BLaER1 treated with 17β-estradiol and CSF1 and Interleukin-3, amounts not matched to agents 10 nM and 100 nM (cell line): ENCODE data around the gene EBPL.
"Not testable (repeated sequence)": the region's sequence is repeated elsewhere in the genome, so short reads cannot be mapped to it uniquely, and the experiment has no call there.

Experiments
- H3K27ac ChIP-seq, 11 experiments: shearing (Covaris generic); formaldehyde crosslinking; 2 replicates each; pipeline ENCODE4 v1.8.1; 2022
- H3K27me3 ChIP-seq, 11 experiments: shearing (Covaris generic); formaldehyde crosslinking; 2 replicates each; pipeline ENCODE4 v1.8.1; 2022
- H3K36me3 ChIP-seq, 11 experiments: shearing (Covaris generic); formaldehyde crosslinking; 2 replicates each; pipeline ENCODE4 v1.8.1; 2022
- H3K4me1 ChIP-seq, 10 experiments: shearing (Covaris generic); formaldehyde crosslinking; 2 replicates each; pipeline ENCODE4 v1.8.1; 2022
- H3K4me2 ChIP-seq, 11 experiments: shearing (Covaris generic); formaldehyde crosslinking; 2 replicates each; pipeline ENCODE4 v1.8.1; 2022
- H3K4me3 ChIP-seq, 10 experiments: shearing (Covaris generic); formaldehyde crosslinking; 2 replicates each; pipeline ENCODE4 v1.8.1; 2022
- H3K9ac ChIP-seq, 11 experiments: shearing (Covaris generic); formaldehyde crosslinking; 2 replicates each; pipeline ENCODE4 v1.8.1; 2022
- H3K9me3 ChIP-seq, 11 experiments: shearing (Covaris generic); formaldehyde crosslinking; replicated peaks in 1 of 11; 2 replicates each; pipeline ENCODE4 v1.8.1; 2022
- H4K20me1 ChIP-seq, 11 experiments: shearing (Covaris generic); formaldehyde crosslinking; 2 replicates each; pipeline ENCODE4 v1.8.1; 2022
- Cebpa-rat ChIP-seq, 11 experiments: shearing (Covaris generic); IDR thresholded peaks; 2 replicates each; pipeline ENCODE4 v1.8.1; 2022

Gene EBPL

DNA sequence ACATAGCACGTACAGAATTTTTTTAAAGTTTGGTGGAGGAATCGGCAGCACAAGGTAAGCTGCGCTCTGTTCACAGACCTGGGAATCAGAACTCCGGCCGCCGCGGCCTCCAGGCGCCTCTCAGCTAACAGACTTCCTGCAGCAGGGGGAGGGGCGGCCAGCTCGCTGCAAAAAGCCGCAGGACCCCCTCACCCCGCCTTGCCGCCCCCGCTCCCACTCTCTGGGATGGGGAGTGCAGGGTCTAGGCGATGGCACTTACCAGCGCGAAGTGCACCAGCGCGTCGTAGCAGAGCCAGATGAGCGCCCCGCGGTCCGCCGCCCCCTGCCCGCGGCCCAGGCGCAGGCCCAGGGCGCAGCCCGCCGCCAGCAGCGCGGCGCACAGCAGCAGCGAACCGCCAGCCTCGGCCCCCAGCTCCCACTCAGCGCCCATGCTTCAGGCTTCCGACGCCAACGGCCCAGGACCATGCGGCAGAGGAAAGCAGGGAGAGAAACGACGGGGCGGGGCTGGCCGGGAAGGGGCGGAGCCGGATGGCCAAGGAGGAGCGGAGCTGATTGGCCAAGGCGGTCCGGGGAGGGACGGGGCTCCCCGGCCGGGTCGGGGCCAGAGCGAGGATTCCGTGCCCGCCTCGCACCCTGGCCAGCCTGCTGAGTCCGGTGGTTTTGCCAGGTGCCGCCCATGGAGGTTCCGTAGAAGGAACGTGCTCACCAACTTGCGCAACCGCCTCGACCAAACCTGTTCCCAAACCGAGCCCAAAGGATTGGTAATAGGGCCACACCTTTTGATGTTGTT, at the start of gene EBPL:
EBPL (minus strand) TSS at position 492 of the 790 bp plus-strand sequence; CDS start at position 430, 62 bp downstream.
- H3K27me3 ChIP-seq: no peaks in the 10 kb centered on the region
- H4K20me1 ChIP-seq: peaks cover 0 to 38% (median 17%) of the 10 kb centered on the region in 11 experiments; a peak in 13 of 22 replicates
- H3K36me3 ChIP-seq: peaks cover 13 to 33% (median 28%) of the 10 kb centered on the region in 11 experiments
- peak within 1 kb of the TSS; percentile 73 to 93 (median 80) for H3K4me3 ChIP-seq
- peaks cover 18 to 51% (median 31%) of the 10 kb centered on the region in 10 experiments for H3K4me1 ChIP-seq
- H3K9me3 ChIP-seq: no peaks in the 10 kb centered on the region
- peak within 1 kb of the TSS; percentile 73 to 91 (median 86) for H3K4me2 ChIP-seq
- peak within 1 kb of the TSS; percentile 46 to 95 (median 87); a peak in 21 of 22 replicates for H3K27ac ChIP-seq
- TF ChIP-seq Cebpa-rat (IDR thresholded peaks at IDR 0.05): peak in 8 of 11 experiments; percentile 37 to 77 (median 57); a peak in 9 of 22 replicates
- H3K9ac ChIP-seq: peak within 1 kb of the TSS; percentile 79 to 93 (median 88)

DNA sequence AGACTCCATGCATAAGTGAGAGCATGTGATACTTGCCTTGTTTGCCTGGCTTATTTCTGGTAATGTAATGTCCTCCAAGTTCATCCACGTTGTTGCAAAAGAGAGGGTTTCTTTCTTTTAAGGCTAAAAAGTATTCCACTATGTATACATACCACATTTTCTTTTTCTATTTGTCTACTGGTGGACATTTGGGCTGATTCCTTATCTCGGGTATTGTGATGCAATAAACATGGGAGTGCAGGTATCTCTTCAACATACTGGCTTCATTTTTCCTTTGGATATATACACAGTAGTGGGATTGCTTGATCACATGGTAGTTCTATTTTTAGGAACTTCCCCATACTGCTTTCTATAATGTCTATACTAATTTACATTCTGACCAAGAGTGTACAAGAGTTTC, 49.6 kb upstream of the EBPL start:
- H3K27me3 ChIP-seq: no peaks in the 10 kb centered on the region
- peaks cover 46 to 85% (median 74%) of the 10 kb centered on the region in 11 experiments for H3K36me3 ChIP-seq
- H3K4me2 ChIP-seq: peak overlapping the region in 3 of 11 experiments; percentile 2 to 54 (median 31); a peak in 4 of 22 replicates
- no peak overlapping the region for H3K9ac ChIP-seq
- H4K20me1 ChIP-seq: 0 out of 22 replicates have a peak, but pooled peaks cover 0 to 6% (median 0%) of the 10 kb centered on the region in 11 experiments
- no peak overlapping the region for H3K4me3 ChIP-seq
- TF ChIP-seq Cebpa-rat (IDR thresholded peaks at IDR 0.05): no peak
- 0 out of 22 replicates have a peak, but pooled peaks cover 0 to 3% (median 0%) of the 10 kb centered on the region in 11 experiments for H3K9me3 ChIP-seq
- no peak overlapping the region for H3K27ac ChIP-seq
- peaks cover 0 to 16% (median 0%) of the 10 kb centered on the region in 10 experiments; a peak in 7 of 20 replicates for H3K4me1 ChIP-seq

DNA sequence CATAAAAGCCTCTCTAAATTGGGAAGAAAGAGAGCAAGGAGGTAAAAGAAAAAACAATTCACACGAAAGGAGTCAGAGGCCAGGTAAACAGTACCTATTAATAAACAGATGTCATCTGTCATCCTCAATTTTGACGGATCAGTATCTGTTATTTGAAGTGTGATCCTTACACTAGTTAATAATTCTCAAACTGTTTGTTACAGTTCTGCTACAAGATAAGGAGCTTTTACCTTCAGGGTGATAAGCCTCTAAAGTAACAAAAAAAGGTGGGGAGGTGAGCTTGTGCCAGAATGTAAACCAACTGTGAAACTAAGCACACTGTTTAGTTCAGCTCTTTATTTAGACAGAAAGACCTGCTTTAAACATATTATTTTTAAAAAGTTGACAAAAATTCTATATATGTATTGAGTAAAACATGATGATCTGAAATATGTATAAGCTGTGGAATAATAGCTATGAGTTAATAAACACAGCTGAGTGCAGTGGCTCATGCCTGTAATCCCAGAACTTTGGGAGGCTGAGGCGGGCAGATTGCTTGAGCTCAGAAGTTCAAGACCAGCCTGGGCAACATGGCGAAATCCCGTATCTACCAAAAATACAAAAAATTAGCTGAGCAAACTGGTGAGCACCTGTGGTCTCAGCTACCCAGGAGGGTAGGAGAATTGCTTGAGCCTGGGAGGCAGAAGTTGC, 48.4 kb upstream of the EBPL start:
- peaks cover 0 to 16% (median 0%) of the 10 kb centered on the region in 10 experiments; a peak in 7 of 20 replicates for H3K4me1 ChIP-seq
- H3K4me2 ChIP-seq: no peak overlapping the region
- H3K4me3 ChIP-seq: no peak overlapping the region
- H4K20me1 ChIP-seq: 0 out of 22 replicates have a peak, but pooled peaks cover 0 to 6% (median 0%) of the 10 kb centered on the region in 11 experiments
- H3K9me3 ChIP-seq: no peaks in the 10 kb centered on the region
- TF ChIP-seq Cebpa-rat (IDR thresholded peaks at IDR 0.05): no peak
- H3K36me3 ChIP-seq: peaks cover 34 to 72% (median 61%) of the 10 kb centered on the region in 11 experiments
- H3K27me3 ChIP-seq: no peaks in the 10 kb centered on the region
- H3K9ac ChIP-seq: no peak overlapping the region
- H3K27ac ChIP-seq: no peak overlapping the region

DNA sequence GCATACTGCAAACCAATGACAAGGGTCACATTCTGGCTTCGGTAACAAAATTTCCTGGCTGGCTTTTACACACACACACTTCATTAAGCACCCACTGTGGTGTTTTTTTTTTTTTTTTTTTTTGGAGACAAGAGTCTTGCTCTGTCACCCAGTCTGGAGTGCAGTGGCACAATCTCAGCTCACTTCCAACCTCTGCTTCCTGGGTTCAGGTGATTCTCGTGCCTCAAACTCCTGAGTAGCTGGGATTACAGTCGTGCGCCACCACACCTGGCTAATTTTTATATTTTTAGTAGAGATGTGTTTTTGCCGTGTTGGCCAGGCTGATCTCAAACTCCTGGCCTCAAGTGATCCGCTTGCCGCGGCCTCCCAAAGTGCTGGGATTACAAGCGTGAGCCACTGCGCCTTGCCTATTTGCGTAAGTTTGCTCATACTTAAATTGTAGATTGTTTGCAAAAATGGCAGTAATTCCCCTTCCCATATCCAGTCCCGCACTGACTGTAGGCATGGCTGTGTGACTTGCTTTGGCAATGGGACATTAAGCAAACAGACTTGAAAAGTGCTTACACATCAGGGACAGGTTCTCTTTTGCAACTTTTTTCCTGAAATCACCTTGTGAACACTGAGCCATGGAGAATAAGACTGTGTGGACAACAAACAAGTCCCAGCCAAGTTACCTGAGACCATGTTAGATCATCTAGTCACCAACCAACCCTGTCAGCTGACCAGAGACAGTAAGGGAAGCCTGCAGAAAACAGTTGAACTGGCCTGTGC, 42.1 kb upstream of the EBPL start:
- Histone ChIP-seq H3K9me3 (peaks cover 0 to 5% (median 0%) of the 10 kb centered on the region in 11 experiments; a peak in 1 of 22 replicates), H4K20me1 (peaks cover 0 to 10% (median 3%) of the 10 kb centered on the region in 11 experiments; a peak in 3 of 22 replicates), H3K9ac (no peak overlapping the region), H3K36me3 (peaks cover 36 to 60% (median 58%) of the 10 kb centered on the region in 11 experiments), H3K27ac (no peak overlapping the region), H3K27me3 (no peaks in the 10 kb centered on the region), H3K4me2 (no peak overlapping the region), H3K4me3 (no peak overlapping the region), H3K4me1 (no peaks in the 10 kb centered on the region)
- no peak for TF ChIP-seq Cebpa-rat (IDR thresholded peaks at IDR 0.05)

DNA sequence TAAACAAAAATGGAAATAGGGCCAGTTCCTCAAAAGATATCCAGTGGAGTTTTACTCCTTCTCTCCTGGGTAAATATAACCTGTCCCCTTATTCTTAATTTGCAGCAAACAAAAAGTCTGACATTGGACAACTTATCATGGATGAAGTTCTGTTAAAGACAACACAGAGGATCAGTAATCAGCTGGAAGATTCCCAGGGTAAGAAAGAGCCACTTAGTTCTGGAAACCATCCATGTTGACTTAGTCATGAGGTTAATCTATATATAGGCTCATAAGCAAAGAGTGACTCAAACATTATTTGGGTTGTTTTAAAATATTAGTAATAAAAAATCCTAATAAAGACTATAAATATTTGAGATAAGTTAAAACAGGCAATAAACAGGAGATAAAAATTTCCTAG, 40.5 kb upstream of the EBPL start:
- Histone ChIP-seq H3K36me3 (peaks cover 52 to 73% (median 65%) of the 10 kb centered on the region in 11 experiments), H3K4me3 (no peak overlapping the region), H3K27me3 (no peaks in the 10 kb centered on the region), H3K9ac (no peak overlapping the region), H3K27ac (no peak overlapping the region), H4K20me1 (peaks cover 0 to 10% (median 3%) of the 10 kb centered on the region in 11 experiments; a peak in 3 of 22 replicates), H3K4me2 (no peak overlapping the region), H3K9me3 (peaks cover 0 to 5% (median 0%) of the 10 kb centered on the region in 11 experiments; a peak in 2 of 22 replicates), H3K4me1 (no peaks in the 10 kb centered on the region)
- TF ChIP-seq Cebpa-rat (IDR thresholded peaks at IDR 0.05): no peak

DNA sequence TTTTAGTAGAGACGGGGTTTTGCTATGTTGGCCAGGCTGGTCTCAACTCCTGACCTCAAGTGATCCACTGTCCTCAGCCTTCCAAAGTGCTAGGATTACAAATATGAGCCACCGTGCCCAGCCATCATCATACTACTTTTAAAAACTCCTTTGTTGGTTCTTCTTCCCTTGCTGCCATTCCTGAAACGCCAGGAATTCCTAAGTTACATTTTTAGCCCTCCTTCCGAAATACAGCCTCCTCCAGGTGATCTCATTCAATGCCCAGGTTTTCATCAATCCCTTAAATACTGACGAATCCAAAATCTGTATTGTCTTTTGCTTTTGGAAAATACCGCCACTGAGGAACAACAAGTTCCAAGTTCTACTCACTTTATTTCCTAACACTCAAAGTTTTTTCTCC, 25.3 kb upstream of the EBPL start:
- no peaks in the 10 kb centered on the region; a peak in 1 of 22 replicates for H4K20me1 ChIP-seq
- no peak overlapping the region for H3K4me3 ChIP-seq
- TF ChIP-seq Cebpa-rat (IDR thresholded peaks at IDR 0.05): no peak
- peaks cover 71 to 96% (median 89%) of the 10 kb centered on the region in 11 experiments for H3K36me3 ChIP-seq
- H3K27me3 ChIP-seq: no peaks in the 10 kb centered on the region
- no peak overlapping the region for H3K4me2 ChIP-seq
- H3K27ac ChIP-seq: no peak overlapping the region
- no peaks in the 10 kb centered on the region for H3K4me1 ChIP-seq
- H3K9ac ChIP-seq: no peak overlapping the region
- H3K9me3 ChIP-seq: peaks cover 27 to 39% (median 33%) of the 10 kb centered on the region in 11 experiments

DNA sequence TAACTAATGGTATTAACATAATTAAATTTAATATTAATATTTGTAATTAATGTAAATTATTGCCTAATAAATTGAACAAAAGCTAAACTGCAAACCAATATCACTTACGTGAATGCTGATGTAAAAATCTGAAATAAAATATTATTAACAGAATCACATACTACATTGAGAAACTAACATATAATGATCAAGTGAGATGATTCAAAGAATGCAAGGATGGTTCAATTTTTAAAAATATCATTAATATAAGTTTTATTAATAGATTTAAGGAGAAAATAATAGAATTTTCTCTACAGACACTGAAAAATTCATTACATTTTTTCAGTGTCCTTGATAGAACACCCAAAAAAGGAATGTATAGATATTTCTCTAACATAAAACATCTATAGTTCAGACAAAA, 23.5 kb upstream of the EBPL start:
- H3K27ac ChIP-seq: no peak overlapping the region
- H3K4me1 ChIP-seq: no peaks in the 10 kb centered on the region
- peaks cover 69 to 96% (median 89%) of the 10 kb centered on the region in 11 experiments for H3K36me3 ChIP-seq
- H3K9me3 ChIP-seq: peaks cover 27 to 39% (median 33%) of the 10 kb centered on the region in 11 experiments
- no peak overlapping the region for H3K4me2 ChIP-seq
- TF ChIP-seq Cebpa-rat (IDR thresholded peaks at IDR 0.05): no peak
- H3K27me3 ChIP-seq: no peaks in the 10 kb centered on the region
- H4K20me1 ChIP-seq: no peaks in the 10 kb centered on the region
- no peak overlapping the region for H3K9ac ChIP-seq
- no peak overlapping the region for H3K4me3 ChIP-seq

DNA sequence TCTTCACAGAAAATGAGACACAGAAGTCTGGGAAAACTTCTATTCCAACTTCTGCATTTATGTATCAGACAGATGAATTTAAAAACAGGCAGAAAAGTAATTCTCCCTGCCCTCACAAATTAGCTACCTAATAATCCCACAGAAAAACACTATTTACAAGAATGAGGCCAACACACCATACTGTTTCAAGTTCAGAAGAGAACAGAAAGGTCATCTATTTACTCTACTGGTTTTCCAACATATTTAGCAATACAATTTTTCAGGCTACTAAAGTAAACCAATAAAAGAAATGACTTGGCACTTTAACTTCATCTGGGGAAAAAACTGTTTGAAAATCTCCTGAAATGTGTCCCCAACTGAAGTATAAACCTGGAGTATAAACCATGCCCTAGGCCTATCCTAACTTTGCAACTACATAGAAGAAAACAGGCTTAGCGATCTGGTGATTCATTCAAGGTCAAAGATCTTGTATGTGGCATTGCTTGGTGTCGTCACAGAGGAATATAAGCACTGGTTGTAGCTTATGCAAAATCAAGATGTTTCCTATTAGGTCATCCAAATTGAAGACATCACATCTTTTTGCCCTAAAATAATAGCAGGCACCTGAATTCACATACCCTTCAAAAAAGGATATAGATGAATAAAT, 20.1 kb upstream of the EBPL start:
- Histone ChIP-seq H4K20me1 (no peaks in the 10 kb centered on the region), H3K27me3 (no peaks in the 10 kb centered on the region), H3K9me3 (peaks cover 14 to 22% (median 19%) of the 10 kb centered on the region in 11 experiments), H3K36me3 (peaks cover 64 to 96% (median 89%) of the 10 kb centered on the region in 11 experiments), H3K27ac (no peak overlapping the region), H3K9ac (no peak overlapping the region), H3K4me3 (no peak overlapping the region), H3K4me2 (no peak overlapping the region), H3K4me1 (no peaks in the 10 kb centered on the region)
- no peak for TF ChIP-seq Cebpa-rat (IDR thresholded peaks at IDR 0.05)

DNA sequence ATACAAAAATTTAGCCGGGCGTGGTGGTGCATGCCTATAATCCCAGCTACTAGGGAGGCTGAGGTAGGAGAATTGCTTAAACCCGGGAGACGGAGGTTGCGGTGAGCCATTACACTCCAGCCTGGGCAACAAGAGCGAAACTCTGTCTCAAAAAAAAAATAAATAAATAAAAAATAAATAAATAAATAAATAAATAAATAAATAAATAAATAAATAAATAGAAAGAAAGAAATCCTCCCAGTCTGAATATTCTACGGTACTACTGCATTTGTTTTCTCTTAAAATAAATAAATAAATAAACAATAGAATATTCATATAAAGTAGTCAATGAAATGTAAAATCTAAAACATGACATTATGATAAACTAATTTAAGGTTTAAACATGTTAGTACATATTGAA, 13.0 kb upstream of the EBPL start:
- H3K36me3 ChIP-seq: peaks cover 72 to 94% (median 88%) of the 10 kb centered on the region in 11 experiments

More for the DNA sequence above, 13.0 kb upstream of the EBPL start:
- H3K27me3 ChIP-seq, H3K4me1 ChIP-seq, H4K20me1 ChIP-seq, H3K9ac ChIP-seq, H3K4me2 ChIP-seq, H3K4me3 ChIP-seq, H3K9me3 ChIP-seq, H3K27ac ChIP-seq: not testable (repeated sequence)
